ENCODE results near the gene CNNM2. TPM values are rescaled to one million over a fixed set of nuclear protein-coding genes. Genes with fewer than 3 reads are reported as not detected.
A peak's percentile ranks its signal among the peaks of the same experiment; 100 is the strongest.
"Not testable (repeated sequence)": the region's sequence is repeated elsewhere in the genome, so short reads cannot be mapped to it uniquely, and the experiment has no call there.

CNNM2 gene
- total RNA-seq, 2 donors from 2014 or later = 5.5 to 12.0 TPM

DNA sequence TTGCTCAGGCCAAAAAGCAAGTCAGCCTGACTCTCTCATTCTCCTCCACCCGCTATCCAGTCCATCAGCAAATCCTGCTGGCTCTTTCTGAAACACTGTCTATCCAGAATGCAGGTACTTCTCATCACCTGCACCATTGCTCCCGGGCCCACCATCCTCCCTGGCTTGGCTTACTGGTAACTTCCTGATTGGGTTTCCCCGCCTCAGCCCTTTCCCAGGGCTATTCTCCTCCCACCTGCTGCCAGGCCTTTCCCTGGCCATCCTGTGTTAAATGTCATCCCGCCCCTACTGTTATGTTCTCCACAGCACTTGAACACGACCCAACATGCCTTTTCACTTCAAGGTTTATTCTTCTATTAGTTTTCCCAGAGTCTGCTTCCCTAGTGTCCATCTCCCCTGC is 124.0 kb downstream of the CNNM2 start:
- Mint-ChIP-seq H3K9me3 (no peaks in the 10 kb centered on the region), H3K36me3 (no peaks in the 10 kb centered on the region), H3K27ac (peak overlapping the region; percentile 7 to 80)
- DNase-seq (ENCODE audit: low spot score in 2 of 2) (no peak), ATAC-seq (no peak)

DNA sequence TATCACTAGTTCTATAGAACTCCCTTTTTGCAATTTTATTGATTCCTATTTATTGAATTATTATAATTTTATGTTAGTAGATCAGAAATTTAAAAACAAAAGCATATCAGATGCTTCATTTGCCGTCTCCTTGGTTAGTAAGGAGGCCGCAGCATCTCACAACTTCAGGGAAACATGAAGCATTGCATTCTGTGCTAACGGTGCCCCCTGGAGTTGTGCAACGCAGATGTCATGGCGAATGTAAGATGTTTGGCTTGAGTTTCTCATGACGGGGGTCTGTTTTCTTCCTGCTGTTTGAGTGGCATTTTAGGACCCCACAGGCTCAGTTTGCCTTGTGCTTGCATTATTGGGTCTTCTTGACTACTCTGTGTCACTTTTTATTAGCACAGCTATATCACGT is 124.8 kb downstream of the CNNM2 start:
- DNase-seq (ENCODE audit: low spot score in 2 of 2) = no peak
- no peaks in the 10 kb centered on the region for H3K9me3 Mint-ChIP-seq
- no peaks in the 10 kb centered on the region for H3K36me3 Mint-ChIP-seq
- ATAC-seq = no peak
- H3K27ac Mint-ChIP-seq = no peak overlapping the region

DNA sequence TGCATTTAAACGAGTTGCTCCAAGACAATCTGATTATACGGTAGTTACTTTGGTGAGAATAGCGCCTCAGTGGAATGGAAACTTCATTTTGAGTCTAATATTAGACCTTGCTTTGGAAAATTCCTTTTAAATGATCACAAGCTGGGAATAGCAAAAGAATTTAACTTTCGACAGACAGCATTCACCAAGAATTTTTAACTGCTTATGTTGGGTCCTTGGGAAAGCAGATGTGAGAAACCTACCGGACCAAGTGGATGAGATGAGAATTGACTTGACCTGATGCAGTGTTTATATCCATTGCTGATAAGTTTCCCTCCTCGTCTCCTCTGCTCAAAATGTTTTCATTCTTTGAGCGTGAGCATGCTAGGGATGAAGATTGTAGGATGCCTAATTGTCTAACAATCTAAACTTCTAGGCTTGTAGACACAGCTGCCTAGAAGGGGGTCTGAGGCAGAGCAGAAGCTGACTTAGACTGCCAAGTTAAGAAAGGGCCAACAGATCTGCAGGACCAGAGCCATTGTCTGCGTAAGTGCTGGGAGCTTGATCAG is 126.9 kb downstream of the CNNM2 start:
- ATAC-seq = no peak
- Mint-ChIP-seq H3K9me3 (no peaks in the 10 kb centered on the region), H3K36me3 (no peaks in the 10 kb centered on the region), H3K27ac (no peak overlapping the region)
- no peak for DNase-seq (ENCODE audit: low spot score in 2 of 2)

DNA sequence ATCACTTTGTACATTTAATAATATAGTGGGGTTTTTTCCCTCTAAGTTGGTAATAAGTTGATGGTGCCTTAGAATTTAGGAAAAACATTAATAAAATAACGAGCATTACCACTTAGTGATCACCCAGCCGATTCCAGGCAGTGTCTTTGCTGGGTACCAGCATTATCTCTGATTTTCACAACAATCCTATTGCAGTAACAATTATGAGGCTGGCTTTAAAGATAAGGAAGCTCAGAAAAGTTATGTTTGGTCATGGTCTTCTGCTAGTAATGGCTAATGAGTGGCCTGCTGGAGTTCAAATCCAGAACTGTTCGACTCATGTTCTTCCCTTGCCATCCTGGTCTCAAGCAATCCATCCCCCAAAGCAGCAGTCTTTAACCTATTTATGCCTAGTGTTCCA is 127.9 kb downstream of the CNNM2 start:
- DNase-seq (ENCODE audit: low spot score in 2 of 2) = no peak
- Mint-ChIP-seq H3K27ac (no peak overlapping the region), H3K9me3 (no peaks in the 10 kb centered on the region), H3K36me3 (no peaks in the 10 kb centered on the region)
- no peak for ATAC-seq

DNA sequence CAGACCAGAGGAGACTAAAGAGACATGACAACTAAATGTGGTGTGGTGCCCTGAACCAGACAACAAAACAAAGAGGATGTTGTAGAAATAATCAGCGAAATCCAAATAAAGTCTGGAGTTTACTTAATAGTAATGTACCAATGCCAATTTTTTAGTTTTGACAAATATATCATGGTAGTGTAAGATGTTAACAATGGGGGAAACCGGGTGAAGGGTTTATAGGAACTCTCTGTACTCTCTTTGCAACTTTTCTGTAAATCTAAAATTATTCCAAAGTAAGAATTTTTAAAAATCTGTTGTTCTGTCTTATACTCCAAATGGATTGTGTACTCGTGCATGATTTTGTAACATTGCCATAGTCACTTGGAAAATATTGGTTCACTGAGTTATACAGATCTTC is 129.3 kb downstream of the CNNM2 start:
- Mint-ChIP-seq H3K27ac (no peak overlapping the region), H3K36me3 (no peaks in the 10 kb centered on the region), H3K9me3 (no peaks in the 10 kb centered on the region)
- DNase-seq (ENCODE audit: low spot score in 2 of 2) (no peak), ATAC-seq (no peak)

DNA sequence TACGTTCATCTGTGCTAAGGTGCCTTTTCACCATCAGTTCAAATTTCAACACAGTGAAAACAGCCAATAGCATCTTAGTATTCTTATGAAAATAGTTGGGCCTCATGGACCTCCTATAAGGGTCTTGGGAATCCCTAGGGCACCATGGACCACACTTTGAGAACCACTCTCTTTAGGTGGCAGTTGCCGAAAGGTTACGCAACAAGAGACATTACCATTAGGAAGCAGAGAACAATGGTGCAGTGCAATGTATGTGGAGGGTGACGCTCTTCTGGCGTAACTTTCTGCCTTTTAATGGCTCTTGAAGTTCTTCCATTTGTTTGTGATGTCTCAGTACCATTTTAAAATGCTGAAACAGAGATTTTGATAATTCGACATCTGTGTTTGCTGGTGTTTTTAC is 131.1 kb downstream of the CNNM2 start:
- no peak for ATAC-seq
- Mint-ChIP-seq H3K9me3 (no peaks in the 10 kb centered on the region), H3K27ac (no peak overlapping the region), H3K36me3 (no peaks in the 10 kb centered on the region)
- no peak for DNase-seq (ENCODE audit: low spot score in 2 of 2)

DNA sequence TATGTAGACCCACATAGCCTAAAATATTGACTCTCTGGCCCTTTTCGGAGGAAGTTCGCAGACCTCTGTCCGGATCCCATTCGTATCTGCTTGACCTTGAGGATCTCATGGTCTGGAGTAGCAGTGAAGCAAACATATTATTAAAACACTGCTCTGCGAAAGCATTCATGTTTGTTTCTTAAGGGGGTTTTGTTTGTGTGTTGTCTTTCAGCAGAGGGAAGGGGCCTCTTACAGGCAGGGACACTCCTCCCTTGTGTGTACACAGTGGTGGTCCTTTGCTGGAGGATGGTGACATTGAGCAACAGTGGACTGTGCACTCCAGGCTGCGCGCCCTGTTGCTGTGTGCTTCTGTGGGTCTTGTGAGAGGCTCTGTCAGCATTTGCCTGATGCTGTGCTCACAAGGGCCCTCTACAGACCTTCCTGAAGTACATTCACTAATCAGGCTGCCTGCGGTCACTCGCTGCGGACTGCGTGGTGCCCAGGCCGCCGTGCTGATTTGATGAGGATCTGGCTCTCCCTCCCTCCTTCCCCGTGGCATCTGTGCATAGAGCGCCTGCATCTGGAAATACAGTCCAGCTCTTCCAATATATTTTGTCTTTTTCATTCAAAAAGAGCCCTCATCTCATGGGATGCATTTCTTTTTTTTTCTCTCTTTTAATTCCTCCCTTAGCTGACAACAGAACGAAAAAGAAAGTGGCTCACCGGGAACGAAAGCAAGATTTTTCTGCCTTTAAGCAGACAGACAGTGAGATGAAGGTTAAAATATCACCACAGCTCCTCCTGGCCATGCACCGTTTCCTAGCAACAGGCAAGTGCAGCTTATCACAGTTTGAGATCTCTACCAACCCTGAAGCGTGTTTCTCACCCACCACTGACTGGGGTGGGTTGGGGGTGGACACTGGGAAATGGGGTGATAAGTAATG is 135.8 kb downstream of the CNNM2 start:
- DNase-seq (ENCODE audit: low spot score in 2 of 2) (peak in 1 of 2 donors; percentile 31), ATAC-seq (peak; percentile 90 to 91)
- H3K36me3 Mint-ChIP-seq = no peaks in the 10 kb centered on the region
- no peaks in the 10 kb centered on the region for H3K9me3 Mint-ChIP-seq
- peak overlapping the region; percentile 8 to 85 for H3K27ac Mint-ChIP-seq

DNA sequence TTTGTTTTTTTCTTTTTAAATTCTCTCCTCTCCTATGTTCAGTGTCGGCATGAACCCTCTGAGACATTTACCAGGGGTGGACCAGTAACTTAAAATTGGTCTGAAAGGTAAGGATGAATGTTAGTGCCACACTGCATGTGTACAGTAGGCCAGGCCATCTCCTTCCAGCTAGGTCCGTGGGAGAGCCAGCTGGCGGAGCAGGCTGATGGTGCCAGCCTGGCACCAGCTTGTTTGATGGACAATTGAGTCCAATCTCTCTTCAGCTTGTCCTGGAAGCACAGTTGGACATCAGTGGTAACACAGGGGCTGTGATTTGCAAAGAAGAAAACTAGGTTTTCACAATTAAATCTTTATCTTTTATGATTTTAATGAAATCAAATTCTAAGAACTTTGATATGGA is 136.5 kb downstream of the CNNM2 start:
- Mint-ChIP-seq H3K27ac (peak overlapping the region in 1 of 2 donors; percentile 85), H3K9me3 (no peaks in the 10 kb centered on the region), H3K36me3 (no peaks in the 10 kb centered on the region)
- DNase-seq (ENCODE audit: low spot score in 2 of 2) (no peak), ATAC-seq (peak in 1 of 2 donors; percentile 3)

DNA sequence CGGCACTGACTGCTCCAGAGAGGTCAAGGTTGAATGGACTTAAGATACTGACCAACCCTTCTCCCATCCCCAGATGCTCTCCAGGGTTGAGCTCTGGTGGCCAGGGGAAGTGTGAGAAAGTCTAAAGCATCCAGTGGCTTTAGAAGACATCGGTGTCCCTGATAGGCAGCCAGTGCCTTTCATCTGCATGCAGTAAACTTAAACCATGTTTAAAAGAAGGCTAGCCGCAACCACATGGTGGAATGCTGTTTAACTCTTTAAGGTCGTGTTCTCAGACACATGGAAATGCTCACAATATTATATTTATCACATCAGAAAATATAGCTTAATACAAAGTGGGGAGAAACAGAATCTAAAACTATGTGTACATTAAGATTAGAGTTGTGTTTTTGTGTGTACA is 137.0 kb downstream of the CNNM2 start:
- H3K36me3 Mint-ChIP-seq = no peaks in the 10 kb centered on the region
- peak overlapping the region; percentile 50 to 85 for H3K27ac Mint-ChIP-seq
- no peak for ATAC-seq
- no peak for DNase-seq (ENCODE audit: low spot score in 2 of 2)
- no peaks in the 10 kb centered on the region for H3K9me3 Mint-ChIP-seq

DNA sequence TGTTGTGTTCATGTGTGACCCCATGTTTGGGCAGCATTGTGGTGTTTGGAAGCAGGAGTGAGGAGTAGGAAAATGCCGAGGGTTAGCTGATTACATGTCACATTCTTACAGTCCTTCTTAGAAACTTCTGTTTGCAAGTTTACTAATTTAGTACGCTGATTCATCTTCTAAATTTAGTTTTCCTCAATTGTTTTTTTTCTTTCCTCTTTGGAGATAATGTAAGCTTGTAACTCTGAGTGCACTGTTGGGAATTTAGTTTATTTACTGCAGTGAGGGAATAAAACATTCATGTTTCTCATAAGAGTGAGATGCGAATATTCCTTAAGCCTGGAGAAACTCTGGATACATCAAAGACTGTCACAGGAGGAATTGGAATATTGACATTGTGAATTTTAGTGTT is 139.9 kb downstream of the CNNM2 start:
- DNase-seq (ENCODE audit: low spot score in 2 of 2) = no peak
- no peaks in the 10 kb centered on the region for H3K36me3 Mint-ChIP-seq
- no peak for ATAC-seq
- H3K27ac Mint-ChIP-seq = no peak overlapping the region
- no peaks in the 10 kb centered on the region for H3K9me3 Mint-ChIP-seq

DNA sequence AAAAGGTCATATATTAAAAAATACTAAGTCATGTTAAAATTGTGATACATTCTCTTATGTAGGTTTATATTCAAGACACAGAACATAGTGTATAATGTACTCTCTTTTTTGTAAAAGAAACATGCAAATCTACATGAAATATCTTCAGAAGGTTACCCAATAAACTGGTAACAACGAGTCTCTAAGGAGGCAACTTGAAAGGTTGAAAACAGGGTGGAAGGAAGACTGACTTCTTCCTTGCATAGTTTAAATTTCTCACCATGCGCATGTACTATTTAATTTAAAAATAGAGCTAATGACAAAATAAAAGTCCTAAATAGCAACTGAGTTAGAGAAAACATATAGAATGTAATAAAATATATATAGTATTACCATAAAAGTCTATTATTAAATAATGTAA is 142.5 kb downstream of the CNNM2 start:
- H3K27ac Mint-ChIP-seq = no peak overlapping the region
- DNase-seq (ENCODE audit: low spot score in 2 of 2) (no peak), ATAC-seq (no peak)
- no peaks in the 10 kb centered on the region for H3K36me3 Mint-ChIP-seq
- no peaks in the 10 kb centered on the region for H3K9me3 Mint-ChIP-seq

DNA sequence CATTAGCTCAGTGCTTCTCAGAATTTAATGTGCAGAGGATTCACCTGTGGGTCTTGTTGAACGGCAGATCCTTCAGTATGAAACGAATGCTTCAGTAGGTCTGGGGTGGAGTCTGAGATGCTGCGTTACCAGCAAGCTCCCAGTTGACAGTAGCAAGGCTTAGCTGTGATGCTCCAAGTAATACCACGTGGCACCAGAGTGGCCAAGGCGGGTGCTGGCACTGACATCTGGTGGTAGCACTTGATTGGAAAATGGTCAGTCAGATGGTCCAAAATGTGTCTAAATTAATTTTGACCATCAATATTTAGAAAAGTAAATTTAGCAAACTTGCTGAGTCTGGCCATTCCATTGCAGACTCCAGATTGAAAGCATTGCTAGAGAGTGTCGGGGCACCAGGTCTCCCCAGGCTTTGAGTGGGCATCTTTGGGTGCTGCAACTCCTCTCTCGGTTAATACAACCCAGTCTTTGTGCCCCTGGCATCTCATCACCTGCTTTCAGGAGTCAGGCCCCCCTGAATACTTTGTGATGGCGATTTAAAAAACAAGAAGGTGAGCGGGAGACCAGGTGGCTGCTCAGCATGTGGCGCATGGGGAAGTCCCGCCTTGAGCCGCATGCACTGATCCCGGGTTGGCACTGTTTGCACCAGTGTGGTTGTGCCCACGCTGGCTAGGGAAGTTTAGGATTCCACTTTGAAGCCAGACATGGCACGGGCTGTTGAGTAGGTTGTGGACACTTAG is 144.9 kb downstream of the CNNM2 start:
- Mint-ChIP-seq H3K27ac (no peak overlapping the region), H3K9me3 (no peaks in the 10 kb centered on the region), H3K36me3 (no peaks in the 10 kb centered on the region)
- DNase-seq (ENCODE audit: low spot score in 2 of 2) (no peak), ATAC-seq (no peak)

DNA sequence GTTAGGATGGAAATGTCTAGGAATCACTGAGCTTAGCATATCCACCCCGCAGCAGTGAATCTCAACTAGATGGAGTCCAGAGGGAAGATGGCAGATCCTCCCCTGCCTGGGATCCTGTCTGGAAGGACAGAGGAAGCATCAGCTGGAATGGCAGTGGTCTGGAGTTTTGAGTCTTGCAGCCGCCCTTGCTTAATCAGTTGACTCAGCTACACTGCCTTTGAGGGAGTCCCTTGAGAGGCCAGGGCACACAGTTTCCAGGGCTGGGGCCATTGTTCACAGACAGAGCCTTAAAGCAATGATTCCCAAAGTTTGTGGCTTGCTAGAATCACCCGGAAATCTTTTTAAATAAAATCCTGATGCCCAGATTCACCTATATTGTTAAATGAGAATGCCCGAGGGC is 146.9 kb downstream of the CNNM2 start:
- Mint-ChIP-seq H3K36me3 (no peaks in the 10 kb centered on the region), H3K9me3 (no peaks in the 10 kb centered on the region), H3K27ac (no peak overlapping the region)
- no peak for DNase-seq (ENCODE audit: low spot score in 2 of 2)
- ATAC-seq = no peak

DNA sequence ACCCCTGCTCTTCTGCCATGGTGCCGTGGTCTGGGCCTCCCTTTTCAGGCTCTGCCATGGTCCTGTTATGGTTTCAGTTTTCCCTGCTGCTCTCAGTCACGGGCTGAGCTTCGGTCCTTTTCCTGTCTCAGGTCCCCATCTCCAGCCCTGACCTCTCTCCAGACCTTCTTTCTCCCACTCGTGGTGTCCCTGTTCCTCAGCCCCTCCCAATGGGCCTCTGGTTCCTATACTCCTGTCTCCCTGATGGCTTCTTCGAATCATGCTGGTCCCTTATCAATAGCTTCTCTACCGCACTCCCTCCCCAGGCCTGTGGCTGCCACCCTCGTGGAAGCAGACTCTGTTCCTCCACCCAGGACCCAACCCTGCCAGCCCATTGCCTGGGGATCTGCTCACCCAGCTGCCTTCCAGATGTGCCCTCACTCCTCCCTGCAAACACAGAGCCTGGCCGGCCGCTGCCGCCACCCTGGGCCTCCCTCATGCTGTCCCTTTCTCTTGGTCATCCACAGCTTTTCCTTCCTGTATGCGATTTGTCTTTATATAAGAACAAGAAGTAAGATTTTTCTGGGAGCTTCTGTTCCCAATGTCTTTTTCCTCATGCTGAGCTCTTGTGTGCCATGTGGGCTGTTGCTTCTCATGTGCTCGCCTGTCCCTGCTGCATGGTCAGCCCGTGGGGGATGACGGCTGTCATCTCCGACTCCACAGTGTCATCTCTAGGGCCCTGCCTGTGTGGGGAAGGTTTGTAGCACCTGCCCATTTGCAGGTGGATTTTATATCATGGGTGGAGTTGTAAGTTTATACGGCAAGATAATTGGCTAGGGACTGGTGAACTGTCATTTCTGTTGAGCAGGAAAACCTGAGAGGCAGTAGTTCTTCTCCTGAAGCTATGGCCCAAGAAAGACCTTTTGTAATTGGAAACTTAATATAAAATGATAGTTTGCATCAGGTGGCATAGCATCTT is 148.3 kb downstream of the CNNM2 start:
- no peak for DNase-seq (ENCODE audit: low spot score in 2 of 2)
- Mint-ChIP-seq H3K36me3 (no peaks in the 10 kb centered on the region), H3K27ac (peak overlapping the region; percentile 2 to 77), H3K9me3 (no peaks in the 10 kb centered on the region)
- no peak for ATAC-seq

DNA sequence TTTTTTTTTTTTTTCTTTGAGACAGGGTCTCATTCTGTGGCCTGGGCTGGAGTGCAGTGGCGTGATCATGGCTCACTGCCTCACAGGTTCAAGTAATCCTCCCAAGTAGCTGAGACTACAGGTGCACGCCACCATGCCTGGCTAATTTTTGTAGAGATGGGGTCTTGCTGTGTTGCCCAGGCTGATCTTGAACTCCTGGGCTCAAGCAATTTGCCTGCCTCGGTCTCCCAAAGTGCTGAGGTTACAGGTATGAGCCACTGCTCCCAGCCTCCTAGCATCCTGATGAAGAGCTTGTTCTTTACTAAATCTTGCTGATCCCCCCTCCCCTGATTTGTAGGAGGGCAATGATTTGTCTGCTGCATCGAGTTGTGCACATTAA is 149.0 kb downstream of the CNNM2 start:
- H3K9me3 Mint-ChIP-seq = not testable (repeated sequence)

DNA sequence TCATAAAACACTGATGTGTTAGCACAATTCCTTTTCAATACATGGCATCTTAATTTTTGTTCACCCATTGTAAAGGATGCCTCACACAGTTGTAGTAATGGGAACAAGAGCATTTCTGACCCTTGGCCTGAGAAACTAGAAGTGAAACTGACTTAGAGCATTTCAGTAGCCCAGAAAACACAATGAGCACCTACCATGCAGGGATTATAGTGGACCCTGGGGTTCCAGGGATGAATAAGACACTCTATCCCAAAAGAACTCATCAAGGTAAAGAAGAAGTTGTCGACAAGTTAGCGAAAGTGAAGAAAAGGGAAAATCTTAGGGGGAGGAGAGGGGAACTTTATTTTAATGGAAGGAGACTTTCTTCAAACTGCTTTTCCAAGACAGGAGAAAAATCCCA is 149.4 kb downstream of the CNNM2 start:
- no peak for ATAC-seq
- Mint-ChIP-seq H3K9me3 (no peaks in the 10 kb centered on the region), H3K27ac (no peak overlapping the region), H3K36me3 (no peaks in the 10 kb centered on the region)
- DNase-seq (ENCODE audit: low spot score in 2 of 2) = no peak

More for the DNA sequence above, 149.0 kb downstream of the CNNM2 start:
- not testable (repeated sequence) for DNase-seq (ENCODE audit: low spot score in 2 of 2); H3K36me3 Mint-ChIP-seq; H3K27ac Mint-ChIP-seq; ATAC-seq

Measured in activated naive CD4-positive, alpha-beta T cell treated with anti-CD3 and anti-CD28 coated beads, Interleukin-2, amount 50 U/mL, for 72 hours (primary cell).